SK-N-SH treated with all-trans-retinoic acid at 6 μM for 48 hours (cell line): ENCODE data around the gene TNIK.

Source experiments
- ARNTL ChIP-seq: fragments of 450-650 bp; formaldehyde crosslinking; IDR thresholded peaks from 2 replicates; pipeline ENCODE4 v1.5.0; 2020; ENCODE audit warnings: low read depth, mild to moderate bottlenecking, moderate library complexity, borderline replicate concordance
- CSDC2 ChIP-seq: fragments of 250-450 bp; sonication (Bioruptor Pico); IDR thresholded peaks from 2 replicates; pipeline ENCODE4 v1.5.0; 2020; ENCODE audit warnings: mild to moderate bottlenecking, moderate library complexity
- OSR1 ChIP-seq: fragments of 250-450 bp; sonication (Bioruptor Pico); IDR thresholded peaks from 2 replicates; pipeline ENCODE4 v1.8.0; 2022; ENCODE audit warnings: moderate library complexity, mild to moderate bottlenecking, inconsistent platforms
- RARB ChIP-seq: fragments of 250-450 bp; sonication (Bioruptor Pico); IDR thresholded peaks from 2 replicates; pipeline ENCODE4 v1.8.0; 2021; ENCODE audit warnings: mild to moderate bottlenecking, moderate library complexity
- TCF4 ChIP-seq: fragments of 250-450 bp; sonication (Bioruptor Pico); IDR thresholded peaks from 2 replicates; pipeline ENCODE4 v1.8.0; 2021; ENCODE audit warnings: mild to moderate bottlenecking, moderate library complexity, borderline replicate concordance
- ZNF8 ChIP-seq: fragments of 450-650 bp; formaldehyde crosslinking; IDR thresholded peaks from 2 replicates; pipeline ENCODE4 v1.5.0; 2020; ENCODE audit warnings: mild to moderate bottlenecking, moderate library complexity
- TF ChIP-seq, protein P1 (sequence below): fragments of 250-450 bp; sonication (Bioruptor Pico); IDR thresholded peaks from 2 replicates; pipeline ENCODE4 v1.8.0; 2020; ENCODE audit warnings: mild to moderate bottlenecking, moderate library complexity, borderline replicate concordance

DNA sequence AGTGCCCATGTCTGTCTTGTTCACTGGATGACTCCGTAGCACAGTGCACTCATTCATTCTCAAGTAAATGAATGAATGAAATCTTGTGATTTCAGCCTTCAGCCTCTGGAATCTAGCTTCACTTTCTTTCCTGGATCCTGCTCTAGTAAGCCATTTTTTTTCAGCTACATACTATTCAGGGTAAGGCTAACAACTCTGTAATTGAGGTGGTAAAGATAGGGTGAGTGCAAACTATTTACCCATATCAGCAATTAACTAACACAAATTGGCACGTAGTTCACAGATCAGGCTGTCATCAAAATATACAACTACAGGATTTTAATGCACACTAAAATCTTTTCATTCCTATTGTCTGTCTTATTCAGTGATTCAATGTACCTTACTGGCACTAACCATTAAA is 238.6 kb downstream of the TNIK start:
- TF ChIP-seq, protein P1, sequence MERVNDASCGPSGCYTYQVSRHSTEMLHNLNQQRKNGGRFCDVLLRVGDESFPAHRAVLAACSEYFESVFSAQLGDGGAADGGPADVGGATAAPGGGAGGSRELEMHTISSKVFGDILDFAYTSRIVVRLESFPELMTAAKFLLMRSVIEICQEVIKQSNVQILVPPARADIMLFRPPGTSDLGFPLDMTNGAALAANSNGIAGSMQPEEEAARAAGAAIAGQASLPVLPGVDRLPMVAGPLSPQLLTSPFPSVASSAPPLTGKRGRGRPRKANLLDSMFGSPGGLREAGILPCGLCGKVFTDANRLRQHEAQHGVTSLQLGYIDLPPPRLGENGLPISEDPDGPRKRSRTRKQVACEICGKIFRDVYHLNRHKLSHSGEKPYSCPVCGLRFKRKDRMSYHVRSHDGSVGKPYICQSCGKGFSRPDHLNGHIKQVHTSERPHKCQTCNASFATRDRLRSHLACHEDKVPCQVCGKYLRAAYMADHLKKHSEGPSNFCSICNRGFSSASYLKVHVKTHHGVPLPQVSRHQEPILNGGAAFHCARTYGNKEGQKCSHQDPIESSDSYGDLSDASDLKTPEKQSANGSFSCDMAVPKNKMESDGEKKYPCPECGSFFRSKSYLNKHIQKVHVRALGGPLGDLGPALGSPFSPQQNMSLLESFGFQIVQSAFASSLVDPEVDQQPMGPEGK (CRISPR knock-in tag): no peak
- no peak for TF ChIP-seq ZNF8 (CRISPR knock-in tag)
- no peak for TF ChIP-seq ARNTL (CRISPR knock-in tag)
- TF ChIP-seq TCF4: no peak
- no peak for TF ChIP-seq OSR1 (CRISPR knock-in tag)
- TF ChIP-seq RARB (CRISPR knock-in tag): no peak
- TF ChIP-seq CSDC2 (CRISPR knock-in tag): no peak
